22Rv1 (cell line): Measurements from ENCODE around the gene CCSER1.

ENCODE experiments used
- ZFX ChIP-seq: fragments of 450-650 bp; IDR thresholded peaks from 2 replicates; pipeline ENCODE4 v1.6.1; 2017; ENCODE audit warnings: antibody characterized with exemption, borderline replicate concordance
- TF ChIP-seq, protein P1 (sequence below): fragments of 450-650 bp; IDR thresholded peaks from 2 replicates; pipeline ENCODE4 v1.5.1; 2017; ENCODE audit warnings: mild to moderate bottlenecking

DNA sequence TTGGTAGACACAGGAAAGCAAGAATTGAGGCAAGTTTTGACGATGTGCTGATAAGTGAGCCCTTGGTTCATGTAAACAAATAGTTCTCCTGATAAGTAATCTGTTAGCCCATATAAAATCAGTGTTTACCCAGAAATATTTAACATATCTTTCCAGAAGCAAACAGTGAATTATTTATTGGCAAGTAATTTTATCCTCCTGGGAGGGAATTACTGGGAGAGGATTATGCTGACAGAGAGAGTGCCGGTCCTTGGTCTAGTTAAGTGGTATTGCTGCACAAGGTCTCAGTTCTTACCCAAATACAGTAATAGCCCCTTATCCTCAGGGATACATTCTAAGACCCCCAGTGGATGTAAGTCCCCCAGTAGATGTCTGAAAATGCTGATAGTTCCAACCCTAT is 315.4 kb downstream of the CCSER1 start:
- TF ChIP-seq, protein P1, sequence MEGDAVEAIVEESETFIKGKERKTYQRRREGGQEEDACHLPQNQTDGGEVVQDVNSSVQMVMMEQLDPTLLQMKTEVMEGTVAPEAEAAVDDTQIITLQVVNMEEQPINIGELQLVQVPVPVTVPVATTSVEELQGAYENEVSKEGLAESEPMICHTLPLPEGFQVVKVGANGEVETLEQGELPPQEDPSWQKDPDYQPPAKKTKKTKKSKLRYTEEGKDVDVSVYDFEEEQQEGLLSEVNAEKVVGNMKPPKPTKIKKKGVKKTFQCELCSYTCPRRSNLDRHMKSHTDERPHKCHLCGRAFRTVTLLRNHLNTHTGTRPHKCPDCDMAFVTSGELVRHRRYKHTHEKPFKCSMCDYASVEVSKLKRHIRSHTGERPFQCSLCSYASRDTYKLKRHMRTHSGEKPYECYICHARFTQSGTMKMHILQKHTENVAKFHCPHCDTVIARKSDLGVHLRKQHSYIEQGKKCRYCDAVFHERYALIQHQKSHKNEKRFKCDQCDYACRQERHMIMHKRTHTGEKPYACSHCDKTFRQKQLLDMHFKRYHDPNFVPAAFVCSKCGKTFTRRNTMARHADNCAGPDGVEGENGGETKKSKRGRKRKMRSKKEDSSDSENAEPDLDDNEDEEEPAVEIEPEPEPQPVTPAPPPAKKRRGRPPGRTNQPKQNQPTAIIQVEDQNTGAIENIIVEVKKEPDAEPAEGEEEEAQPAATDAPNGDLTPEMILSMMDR: no peak
- no peak for TF ChIP-seq ZFX
